GM18499 (cell line): ENCODE data around the gene RTN4RL1.

ENCODE experiments used
- ATAC-seq: cut with Tn5 transposase; IDR thresholded peaks from one replicate; pipeline ENCODE4 v1.9.1; 2021; ENCODE audit warnings: moderate number of reproducible peaks; ENCODE audit not compliant: insufficient read depth, unreplicated experiment

RTN4RL1 gene

GRCh38 chr17:2025220-2025621 lies at the start of gene RTN4RL1:
Gene RTN4RL1, minus strand, starts transcription at chr17:2025334. Its CDS starts 469 bp downstream, at chr17:2024865.
- no peak for ATAC-seq

- ATAC-seq, result no peak
Observed at GRCh38 chr17:2074919-2075318, 49.8 kb upstream of the RTN4RL1 start.

GRCh38 chr17:2071455-2072281 lies 46.5 kb upstream of the RTN4RL1 start:
- ATAC-seq, result no peak

GRCh38 chr17:2071024-2071385 lies 45.9 kb upstream of the RTN4RL1 start:
- no peak for ATAC-seq

- ATAC-seq, result peak; percentile 43
Observed at GRCh38 chr17:2070241-2071023, 45.3 kb upstream of the RTN4RL1 start.

- no peak for ATAC-seq
Observed at GRCh38 chr17:2068519-2069051, 43.5 kb upstream of the RTN4RL1 start.

- no peak for ATAC-seq
Observed at GRCh38 chr17:2068031-2068518, 42.9 kb upstream of the RTN4RL1 start.

GRCh38 chr17:2067608-2068024 lies 42.5 kb upstream of the RTN4RL1 start:
- no peak for ATAC-seq

GRCh38 chr17:2067048-2067561 lies 42.0 kb upstream of the RTN4RL1 start:
- no peak for ATAC-seq

- ATAC-seq, result no peak
Observed at GRCh38 chr17:2065949-2066400, 40.8 kb upstream of the RTN4RL1 start.

- ATAC-seq, result no peak
Observed at GRCh38 chr17:2064980-2065785, 40.0 kb upstream of the RTN4RL1 start.

- no peak for ATAC-seq
Observed at GRCh38 chr17:2064520-2064971, 39.4 kb upstream of the RTN4RL1 start.

GRCh38 chr17:2064147-2064489 lies 39.0 kb upstream of the RTN4RL1 start:
- no peak for ATAC-seq

- ATAC-seq, result no peak
Observed at GRCh38 chr17:2063261-2064146, 38.4 kb upstream of the RTN4RL1 start.

- ATAC-seq, result no peak
Observed at GRCh38 chr17:2062571-2063183, 37.5 kb upstream of the RTN4RL1 start.

- ATAC-seq, result no peak
Observed at GRCh38 chr17:2061441-2061958, 36.4 kb upstream of the RTN4RL1 start.

GRCh38 chr17:2060681-2061440 lies 35.7 kb upstream of the RTN4RL1 start:
- ATAC-seq, result no peak

GRCh38 chr17:2060385-2060658 lies 35.2 kb upstream of the RTN4RL1 start:
- no peak for ATAC-seq
